ENCODE results near the gene MYT1. TPM values are rescaled to one million over a fixed set of nuclear protein-coding genes. Genes with fewer than 3 reads are reported as not detected.
A peak's percentile ranks its signal among the peaks of the same experiment; 100 is the strongest.

Gene MYT1
- polyA plus RNA-seq, 1 donor from 2014 or later = 35.8 TPM

GRCh38 chr20:64257107-64257757, 93.0 kb downstream of the MYT1 start (continued):
- no peak for TF ChIP-seq POLR2AphosphoS5 (IDR thresholded peaks at IDR 0.05)

GRCh38 chr20:64258071-64258823, 94.0 kb downstream of the MYT1 start:
- H3K9me3 ChIP-seq (ENCODE audit: low read length) = no peaks in the 10 kb centered on the region
- no peak overlapping the region for H3K4me2 ChIP-seq (ENCODE audit: low read length)
- no peaks in the 10 kb centered on the region for H3K9me2 ChIP-seq (ENCODE audit: insufficient read depth, low read length)
- H3K27me3 ChIP-seq (ENCODE audit: insufficient read depth, low read depth, low read length) = no peaks in the 10 kb centered on the region
- peaks cover 50% of the 10 kb centered on the region for H3K79me2 ChIP-seq (replicated peaks; ENCODE audit: insufficient read depth, low read length)
- H3K9ac ChIP-seq (ENCODE audit: low read length) = no peak overlapping the region
- H3K36me3 ChIP-seq (ENCODE audit: insufficient read depth, low read length) = no peaks in the 10 kb centered on the region
- H4K20me1 ChIP-seq (ENCODE audit: insufficient read depth) = no peaks in the 10 kb centered on the region
- no peaks in the 10 kb centered on the region for H3F3A ChIP-seq (ENCODE audit: insufficient read depth, low read length, poor library complexity, severe bottlenecking)
- H3K4me3 ChIP-seq (ENCODE audit: low read length) = peak overlapping the region; percentile 76
- TF ChIP-seq, protein P1, sequence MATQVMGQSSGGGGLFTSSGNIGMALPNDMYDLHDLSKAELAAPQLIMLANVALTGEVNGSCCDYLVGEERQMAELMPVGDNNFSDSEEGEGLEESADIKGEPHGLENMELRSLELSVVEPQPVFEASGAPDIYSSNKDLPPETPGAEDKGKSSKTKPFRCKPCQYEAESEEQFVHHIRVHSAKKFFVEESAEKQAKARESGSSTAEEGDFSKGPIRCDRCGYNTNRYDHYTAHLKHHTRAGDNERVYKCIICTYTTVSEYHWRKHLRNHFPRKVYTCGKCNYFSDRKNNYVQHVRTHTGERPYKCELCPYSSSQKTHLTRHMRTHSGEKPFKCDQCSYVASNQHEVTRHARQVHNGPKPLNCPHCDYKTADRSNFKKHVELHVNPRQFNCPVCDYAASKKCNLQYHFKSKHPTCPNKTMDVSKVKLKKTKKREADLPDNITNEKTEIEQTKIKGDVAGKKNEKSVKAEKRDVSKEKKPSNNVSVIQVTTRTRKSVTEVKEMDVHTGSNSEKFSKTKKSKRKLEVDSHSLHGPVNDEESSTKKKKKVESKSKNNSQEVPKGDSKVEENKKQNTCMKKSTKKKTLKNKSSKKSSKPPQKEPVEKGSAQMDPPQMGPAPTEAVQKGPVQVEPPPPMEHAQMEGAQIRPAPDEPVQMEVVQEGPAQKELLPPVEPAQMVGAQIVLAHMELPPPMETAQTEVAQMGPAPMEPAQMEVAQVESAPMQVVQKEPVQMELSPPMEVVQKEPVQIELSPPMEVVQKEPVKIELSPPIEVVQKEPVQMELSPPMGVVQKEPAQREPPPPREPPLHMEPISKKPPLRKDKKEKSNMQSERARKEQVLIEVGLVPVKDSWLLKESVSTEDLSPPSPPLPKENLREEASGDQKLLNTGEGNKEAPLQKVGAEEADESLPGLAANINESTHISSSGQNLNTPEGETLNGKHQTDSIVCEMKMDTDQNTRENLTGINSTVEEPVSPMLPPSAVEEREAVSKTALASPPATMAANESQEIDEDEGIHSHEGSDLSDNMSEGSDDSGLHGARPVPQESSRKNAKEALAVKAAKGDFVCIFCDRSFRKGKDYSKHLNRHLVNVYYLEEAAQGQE (IDR thresholded peaks at IDR 0.05; ENCODE audit: borderline replicate concordance) = no peak
- no peak for TF ChIP-seq MXI1 (conservative IDR thresholded peaks at IDR 0.05; ENCODE audit: poor library complexity, severe bottlenecking)
- no peak for TF ChIP-seq EZH2 (IDR thresholded peaks at IDR 0.05; ENCODE audit: borderline replicate concordance, insufficient read depth, low read length, poor library complexity, severe bottlenecking)
- TF ChIP-seq RAD21 (conservative IDR thresholded peaks at IDR 0.05) = no peak
- H2AFZ ChIP-seq (ENCODE audit: low read depth, low read length) = no peak overlapping the region
- no peak overlapping the region for H3K27ac ChIP-seq (ENCODE audit: low read length)

GRCh38 chr20:64260239-64260638, 96.0 kb downstream of the MYT1 start:
- H4K20me1 ChIP-seq (ENCODE audit: insufficient read depth) = no peaks in the 10 kb centered on the region
- H3K79me2 ChIP-seq (replicated peaks; ENCODE audit: insufficient read depth, low read length) = peaks cover 50% of the 10 kb centered on the region
- TF ChIP-seq TAF1 (IDR thresholded peaks at IDR 0.05; ENCODE audit: low read depth) = no peak
- no peak for TF ChIP-seq POLR2AphosphoS5 (IDR thresholded peaks at IDR 0.05)
- H3K4me3 ChIP-seq (ENCODE audit: low read length) = no peak overlapping the region
- H3K9ac ChIP-seq (ENCODE audit: low read length) = no peak overlapping the region
- H3K36me3 ChIP-seq (ENCODE audit: insufficient read depth, low read length) = no peaks in the 10 kb centered on the region
- no peaks in the 10 kb centered on the region for H3K9me2 ChIP-seq (ENCODE audit: insufficient read depth, low read length)
- H3F3A ChIP-seq (ENCODE audit: insufficient read depth, low read length, poor library complexity, severe bottlenecking) = no peaks in the 10 kb centered on the region
- H3K4me2 ChIP-seq (ENCODE audit: low read length) = no peak overlapping the region
- H3K9me3 ChIP-seq (ENCODE audit: low read length) = no peaks in the 10 kb centered on the region
- no peak overlapping the region for H2AFZ ChIP-seq (ENCODE audit: low read depth, low read length)
- H3K27me3 ChIP-seq (ENCODE audit: insufficient read depth, low read depth, low read length) = no peaks in the 10 kb centered on the region
- H3K27ac ChIP-seq (ENCODE audit: low read length) = no peak overlapping the region

DNA sequence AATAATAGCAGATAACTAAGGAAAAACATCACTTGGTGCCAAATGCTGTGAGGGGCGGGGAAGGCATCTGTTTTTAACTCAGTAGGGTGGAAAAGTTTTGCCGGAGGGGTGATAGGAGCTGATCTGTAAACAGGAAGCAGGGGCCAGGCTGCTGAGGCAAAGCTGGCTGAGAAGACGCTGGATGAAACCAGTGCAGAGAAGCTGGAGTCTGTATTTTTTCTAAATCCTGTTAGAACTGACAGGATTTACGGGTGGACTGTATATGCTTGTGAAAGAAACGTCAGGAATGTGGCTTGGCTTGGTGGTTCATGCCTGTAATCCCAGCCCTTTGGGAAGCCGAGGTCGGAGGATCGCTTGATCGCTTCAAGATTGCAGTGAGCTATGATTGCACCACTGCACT, 96.9 kb downstream of the MYT1 start:
- H4K20me1 ChIP-seq (ENCODE audit: insufficient read depth) = no peaks in the 10 kb centered on the region
- no peak overlapping the region for H3K4me2 ChIP-seq (ENCODE audit: low read length)
- no peak overlapping the region for H3K4me3 ChIP-seq (ENCODE audit: low read length)
- peaks cover 46% of the 10 kb centered on the region for H3K79me2 ChIP-seq (replicated peaks; ENCODE audit: insufficient read depth, low read length)
- no peak overlapping the region for H3K27ac ChIP-seq (ENCODE audit: low read length)
- H2AFZ ChIP-seq (ENCODE audit: low read depth, low read length) = no peak overlapping the region
- no peak overlapping the region for H3K9ac ChIP-seq (ENCODE audit: low read length)
- H3K9me3 ChIP-seq (ENCODE audit: low read length) = no peaks in the 10 kb centered on the region
- no peaks in the 10 kb centered on the region for H3K36me3 ChIP-seq (ENCODE audit: insufficient read depth, low read length)
- no peaks in the 10 kb centered on the region for H3K9me2 ChIP-seq (ENCODE audit: insufficient read depth, low read length)
- H3K27me3 ChIP-seq (ENCODE audit: insufficient read depth, low read depth, low read length) = no peaks in the 10 kb centered on the region
- TF ChIP-seq EZH2 (IDR thresholded peaks at IDR 0.05; ENCODE audit: borderline replicate concordance, insufficient read depth, low read length, poor library complexity, severe bottlenecking) (no peak), CTCF (IDR thresholded peaks at IDR 0.05; ENCODE audit: poor library complexity, severe bottlenecking) (no peak), POLR2AphosphoS5 (IDR thresholded peaks at IDR 0.05) (no peak), TAF1 (IDR thresholded peaks at IDR 0.05; ENCODE audit: low read depth) (no peak), EP300 (conservative IDR thresholded peaks at IDR 0.05; ENCODE audit: poor library complexity, severe bottlenecking) (no peak), RAD21 (conservative IDR thresholded peaks at IDR 0.05) (no peak), MXI1 (conservative IDR thresholded peaks at IDR 0.05; ENCODE audit: poor library complexity, severe bottlenecking) (no peak), SMC3 (conservative IDR thresholded peaks at IDR 0.05; ENCODE audit: poor library complexity) (no peak)
- TF ChIP-seq, protein P1 (IDR thresholded peaks at IDR 0.05; ENCODE audit: borderline replicate concordance) = no peak
- no peaks in the 10 kb centered on the region for H3F3A ChIP-seq (ENCODE audit: insufficient read depth, low read length, poor library complexity, severe bottlenecking)

Measured in neural cell (in vitro differentiated cells).